Activated CD8-positive, alpha-beta memory T cell treated with anti-CD3 and anti-CD28 coated beads for 24 hours (primary cell): ENCODE results near the gene CAPN14.

Experiments
- DNase-seq: peaks from one replicate; pipeline ENCODE4 v3.0.0-alpha.2; 2020

Gene CAPN14

DNA sequence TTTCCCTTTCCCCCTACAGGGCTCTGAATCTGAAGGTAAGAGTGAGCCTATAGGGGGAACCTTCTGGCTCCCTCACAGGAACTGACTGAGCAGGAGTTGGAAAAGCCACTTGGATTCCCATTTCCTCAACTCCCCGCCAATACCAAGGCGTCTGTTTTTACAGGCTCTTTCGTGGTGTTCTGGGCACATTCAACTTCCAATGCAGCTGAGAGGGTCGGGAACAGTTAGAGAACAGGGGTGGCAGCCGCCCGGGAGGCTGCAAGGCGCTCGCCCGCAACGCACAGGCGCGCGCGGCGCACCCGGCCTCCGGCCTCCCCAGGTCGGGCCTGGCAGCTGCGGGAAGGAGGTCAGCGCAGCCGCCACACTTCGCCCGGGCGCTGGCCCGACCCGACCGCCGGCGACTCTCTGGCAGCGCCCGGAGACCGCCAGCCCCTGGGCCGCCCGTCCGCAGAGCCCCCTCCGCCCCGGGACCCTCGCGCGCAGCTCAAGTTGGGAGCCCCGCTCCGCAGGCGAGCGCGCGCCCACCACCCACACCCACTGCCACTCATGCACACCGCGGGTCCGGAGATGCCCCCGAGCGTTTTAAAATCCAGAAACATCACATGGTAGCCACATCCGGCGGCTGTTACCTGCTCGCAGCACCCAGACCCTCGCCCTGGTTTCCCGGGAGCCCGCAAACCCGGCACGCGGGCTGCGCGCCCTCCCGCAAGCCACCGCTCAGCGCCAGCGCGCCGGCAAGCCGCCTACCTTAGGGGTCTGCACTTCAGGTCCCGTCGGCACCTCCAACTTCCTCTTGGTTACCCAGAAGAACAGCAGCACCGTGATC lies 79.9 kb downstream of the CAPN14 start:
- DNase-seq: peak; percentile 59

DNA sequence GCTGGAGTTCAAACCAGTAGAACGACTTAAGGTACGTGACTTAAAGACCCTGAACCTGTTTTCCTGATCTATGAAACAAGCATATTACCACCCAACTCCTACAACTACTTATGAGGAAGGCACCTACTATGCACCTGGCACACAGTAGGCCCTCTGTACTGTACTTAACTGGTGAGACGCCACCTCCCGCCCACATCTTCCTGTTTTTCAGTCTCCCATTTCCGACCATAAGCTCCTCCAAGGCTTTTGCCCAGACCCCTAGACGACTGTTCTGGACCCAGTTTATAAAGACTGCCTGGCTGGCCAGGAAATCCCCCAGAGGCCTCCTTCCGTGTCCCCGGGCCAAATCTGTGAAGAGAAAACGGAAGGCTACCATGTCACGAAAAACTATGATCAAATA lies 80.6 kb downstream of the CAPN14 start:
- no peak for DNase-seq

DNA sequence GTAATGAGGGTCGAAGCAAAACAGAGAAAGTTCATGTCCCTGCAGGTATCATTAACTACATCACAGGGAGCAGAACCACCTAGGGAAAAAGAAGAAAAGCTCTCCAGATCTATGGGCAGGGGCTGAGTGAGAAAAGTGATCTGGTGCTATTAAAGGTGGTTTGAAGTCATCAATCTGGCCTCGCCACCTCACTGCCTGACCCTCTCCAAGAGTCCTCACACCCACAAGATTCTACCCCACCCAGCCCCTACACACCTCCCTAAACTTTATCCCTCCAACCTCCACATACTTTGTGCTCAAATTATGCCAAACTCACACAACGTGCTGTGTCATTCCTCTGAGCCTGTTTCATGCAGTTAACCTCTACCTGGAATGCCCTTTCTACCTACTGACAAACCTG lies 81.3 kb downstream of the CAPN14 start:
- no peak for DNase-seq

DNA sequence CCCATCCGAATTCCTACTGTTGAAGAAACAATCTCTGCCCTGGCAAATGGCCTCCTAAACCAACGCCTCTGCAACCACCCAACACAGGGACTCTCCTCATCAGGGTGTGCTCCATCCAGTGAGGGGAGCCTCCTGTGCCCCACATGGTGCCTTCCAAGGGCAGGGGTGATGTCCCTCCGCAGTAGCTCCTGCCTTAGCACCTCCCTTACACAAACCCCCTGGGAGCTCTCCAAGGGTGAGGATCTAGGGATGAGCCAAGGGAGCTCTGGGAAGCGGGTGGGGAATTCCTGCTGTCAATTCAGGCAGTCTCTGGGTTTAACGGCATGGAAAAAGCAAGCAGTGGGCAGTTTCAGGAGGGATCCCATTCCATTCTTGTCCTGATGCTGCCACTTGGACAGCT lies 82.8 kb downstream of the CAPN14 start:
- no peak for DNase-seq

DNA sequence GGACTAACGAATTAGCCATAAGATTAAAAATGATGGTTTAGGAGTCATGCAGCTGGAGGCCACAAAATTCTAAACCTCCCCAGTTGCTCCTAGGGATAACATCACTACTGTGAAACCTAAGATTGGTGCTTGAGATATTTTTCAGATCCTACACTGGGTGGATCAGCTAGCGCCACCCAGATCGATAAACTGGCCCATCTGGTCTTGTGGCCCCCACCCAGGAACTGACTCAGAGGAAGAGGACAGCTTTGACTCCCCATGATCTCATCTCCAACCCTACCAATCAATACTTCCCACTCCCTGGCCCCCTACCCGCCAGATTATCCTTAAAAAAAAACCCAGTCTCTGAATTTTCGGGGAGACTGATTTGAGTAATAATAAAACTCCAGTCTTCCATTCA lies 84.5 kb downstream of the CAPN14 start:
- no peak for DNase-seq

DNA sequence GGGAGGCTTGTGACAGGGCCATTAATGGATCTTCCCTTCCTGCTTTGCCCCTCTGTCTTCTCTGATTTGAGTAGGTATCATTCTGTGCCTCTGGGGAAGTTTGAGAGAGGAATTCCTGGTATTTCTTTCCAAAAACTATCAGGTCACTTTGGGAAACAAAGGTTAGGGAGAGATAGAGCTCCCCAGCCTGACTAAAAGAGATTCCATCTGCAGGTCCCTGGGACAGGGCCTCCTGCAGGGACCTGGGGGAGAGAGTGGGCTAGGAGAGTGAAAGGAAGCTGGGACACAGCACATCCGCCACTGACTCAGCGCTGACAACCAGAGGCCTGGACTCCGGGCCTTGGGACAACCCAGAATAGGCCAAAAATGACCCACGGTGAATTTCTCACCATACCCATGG lies 85.4 kb downstream of the CAPN14 start:
- no peak for DNase-seq

DNA sequence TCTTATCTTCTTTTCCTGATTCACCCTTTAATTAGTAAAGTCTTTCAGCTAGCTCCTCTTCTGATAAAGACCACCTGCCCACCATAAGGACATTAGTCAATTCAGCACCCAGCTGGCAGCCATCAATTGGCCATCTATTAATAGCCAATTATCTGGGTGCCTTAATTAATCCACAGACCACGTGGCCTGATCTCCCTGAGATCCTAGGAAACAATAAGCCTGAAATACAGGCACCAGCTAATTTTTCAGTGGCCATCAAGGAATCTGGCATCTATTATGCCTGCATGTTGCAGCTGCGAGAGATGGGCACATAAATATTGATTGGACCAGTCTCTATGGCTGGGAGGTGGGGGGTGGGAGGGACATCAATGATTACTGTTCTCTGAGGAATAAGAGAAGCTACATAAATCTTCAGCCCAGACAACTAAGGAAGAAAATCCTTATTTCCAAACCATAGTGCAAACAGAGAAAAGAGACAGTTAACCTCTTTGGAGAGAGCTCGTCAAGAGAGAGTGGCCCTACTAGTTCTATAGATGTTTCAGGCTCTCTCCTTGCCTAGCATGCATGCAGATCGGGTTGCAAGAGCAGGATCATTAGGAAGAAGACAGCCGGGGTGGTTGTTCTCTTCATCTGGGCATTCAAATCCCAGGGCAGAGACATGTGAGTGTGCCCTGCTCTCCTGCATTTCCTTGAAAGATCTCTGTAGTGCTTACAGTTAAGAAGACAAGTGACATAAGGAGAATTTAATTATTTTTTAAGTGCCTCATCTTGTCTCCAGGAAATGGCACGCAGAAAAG lies 87.7 kb downstream of the CAPN14 start:
- no peak for DNase-seq

DNA sequence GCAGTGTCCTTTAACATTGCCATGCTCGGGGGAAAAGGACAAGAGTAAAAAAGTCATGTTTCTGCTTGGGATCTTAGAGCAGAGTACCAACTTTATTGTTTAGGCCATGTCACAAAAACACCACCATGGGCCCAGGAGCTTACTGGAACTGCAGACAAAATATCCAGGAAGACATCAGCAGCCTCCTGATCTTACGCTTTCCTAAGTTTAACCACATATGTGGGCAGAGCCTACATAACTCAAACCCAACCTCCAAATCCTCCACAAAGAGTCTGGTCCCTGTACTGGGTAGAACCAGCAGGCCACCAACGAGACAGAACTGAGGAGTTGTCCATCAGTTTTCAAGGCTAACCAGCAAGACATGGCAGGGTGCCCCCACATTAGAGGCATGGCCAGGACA lies 89.4 kb downstream of the CAPN14 start:
- no peak for DNase-seq

DNA sequence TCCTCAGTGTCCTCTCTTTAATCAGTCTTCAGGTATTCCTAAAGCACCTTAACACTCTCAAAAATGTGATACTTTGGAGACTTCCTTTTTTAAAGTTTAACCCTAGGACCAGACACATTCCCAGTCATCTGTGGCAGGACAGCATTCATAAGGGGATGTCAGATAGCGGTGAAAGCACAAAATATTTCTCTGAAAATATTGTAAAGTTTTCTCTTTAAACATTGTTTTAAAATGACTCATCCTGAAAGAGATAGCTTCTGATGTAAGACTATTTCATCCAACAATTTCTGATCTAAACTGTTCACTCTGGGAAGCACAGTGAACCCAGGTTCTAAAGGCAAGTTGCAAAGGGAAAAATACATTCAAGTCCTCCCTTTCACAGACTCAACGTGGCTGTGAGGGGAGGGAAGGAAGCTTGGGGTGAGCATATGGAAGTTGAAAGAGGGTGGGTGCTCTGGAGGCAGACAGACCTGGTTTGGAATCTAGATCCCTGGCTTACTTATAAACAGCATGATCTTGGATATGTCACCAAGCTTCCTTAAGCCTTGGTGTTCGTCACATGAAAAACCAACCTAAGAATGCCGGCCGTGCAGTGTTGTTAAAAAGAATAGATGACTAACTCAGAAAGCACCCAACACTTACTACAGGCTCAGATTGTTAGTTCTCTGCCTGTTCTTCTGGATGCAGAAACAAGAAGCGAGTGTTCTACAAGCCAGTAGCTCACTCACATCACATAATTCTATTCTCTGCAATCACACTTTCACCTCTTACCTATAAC lies 91.2 kb downstream of the CAPN14 start:
- no peak for DNase-seq

DNA sequence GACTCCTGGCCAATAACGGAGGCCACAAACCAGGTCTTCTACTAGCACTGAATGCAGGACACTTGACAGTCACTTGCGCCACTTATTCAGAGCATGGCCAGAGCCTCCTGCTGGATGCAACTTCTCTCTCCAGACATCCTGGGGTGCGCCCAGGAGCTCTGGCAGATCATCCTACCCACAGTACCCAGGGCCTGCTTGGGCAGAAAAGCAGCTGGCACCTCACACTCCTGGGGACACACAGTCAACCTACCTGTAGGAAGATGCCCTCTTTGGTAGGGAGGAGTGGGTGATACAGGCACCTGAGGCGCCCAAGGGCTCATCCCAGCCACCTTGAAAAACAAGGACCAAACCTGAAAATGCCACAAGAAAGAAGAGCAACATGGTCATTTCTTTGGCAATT lies 92.4 kb downstream of the CAPN14 start:
- DNase-seq: no peak
